Glutamatergic neuron (in vitro differentiated cells): Measurements from ENCODE around the gene CADM1. TPM values are rescaled to one million over a fixed set of nuclear protein-coding genes. Genes with fewer than 3 reads are reported as not detected.
A peak's percentile ranks its signal among the peaks of the same experiment; 100 is the strongest.

ENCODE experiments used
- DNase-seq: peaks from one replicate; pipeline ENCODE4 v3.0.0; 2022
- H3K27ac Mint-ChIP-seq: one replicate; pipeline ENCODE4 v1.8.0; 2020; ENCODE audit warnings: mild to moderate bottlenecking, mixed read lengths, inconsistent platforms; ENCODE audit not compliant: unreplicated experiment
- H3K27me3 Mint-ChIP-seq: one replicate; pipeline ENCODE4 v1.8.0; 2020; ENCODE audit warnings: mild to moderate bottlenecking, moderate library complexity, mixed read lengths, inconsistent platforms; ENCODE audit not compliant: unreplicated experiment
- H3K36me3 Mint-ChIP-seq: one replicate; pipeline ENCODE4 v1.8.0; 2020; ENCODE audit warnings: mild to moderate bottlenecking, mixed read lengths, inconsistent platforms; ENCODE audit not compliant: unreplicated experiment
- H3K4me1 Mint-ChIP-seq: one replicate; pipeline ENCODE4 v1.8.0; 2020; ENCODE audit warnings: mild to moderate bottlenecking, low read depth, mixed read lengths, inconsistent platforms; ENCODE audit not compliant: unreplicated experiment
- H3K4me3 Mint-ChIP-seq: one replicate; pipeline ENCODE4 v1.8.0; 2020; ENCODE audit warnings: mild to moderate bottlenecking, mixed read lengths, inconsistent platforms; ENCODE audit not compliant: unreplicated experiment
- H3K9me3 Mint-ChIP-seq: one replicate; pipeline ENCODE4 v1.8.0; 2020; ENCODE audit warnings: mild to moderate bottlenecking, moderate library complexity, mixed read lengths, inconsistent platforms; ENCODE audit not compliant: unreplicated experiment
- CTCF ChIP-seq: fragments of 200-600 bp; sonication (generic); IDR thresholded peaks from one replicate; pipeline ENCODE4 v1.5.0; 2021; ENCODE audit not compliant: partially characterized antibody, unreplicated experiment
- total RNA-seq: library from RNA; stranded (reverse); fragmentation: NEBNext Ultra II Directional; extraction: Animal tissue kit (Norgen Biotek cat#: 25700); gene quantifications from one replicate; pipeline ENCODE4 v1.2.1, GENCODE V29; 2021; ENCODE audit not compliant: unreplicated experiment

CADM1 gene
- total RNA-seq, 1 donor from 2014 or later = 1,339 TPM

- H3K4me3 Mint-ChIP-seq = peak overlapping the region; percentile 43
- peaks cover 4% of the 10 kb centered on the region for H3K27me3 Mint-ChIP-seq
- DNase-seq = no peak
Observed at GRCh38 chr11:115535781-115536180, 31.6 kb upstream of the CADM1 start.

DNA sequence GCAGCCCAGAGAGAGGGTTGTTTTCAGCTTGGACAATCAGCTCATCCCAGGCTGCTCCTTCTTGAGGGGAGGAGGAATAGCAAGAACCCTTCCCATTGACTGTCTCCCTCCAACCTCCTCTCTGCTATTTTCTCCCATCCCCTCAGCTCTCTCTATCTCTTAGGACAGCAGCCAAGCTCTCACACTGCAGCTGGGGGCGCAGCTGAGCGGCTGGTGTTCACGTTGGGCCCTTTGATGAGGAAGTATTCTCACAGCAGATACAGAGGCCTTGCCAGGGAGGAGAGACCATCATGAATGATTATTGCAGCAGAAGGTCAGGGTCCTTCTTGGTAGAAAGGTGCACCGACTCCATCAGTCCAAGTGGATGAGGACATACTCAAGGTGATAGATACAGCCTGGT lies 26.5 kb upstream of the CADM1 start:
- TF ChIP-seq CTCF = no peak
- H3K27ac Mint-ChIP-seq = no peak overlapping the region
- H3K4me3 Mint-ChIP-seq = no peak overlapping the region
- H3K27me3 Mint-ChIP-seq = peaks cover 4% of the 10 kb centered on the region
- no peaks in the 10 kb centered on the region for H3K36me3 Mint-ChIP-seq
- peaks cover 27% of the 10 kb centered on the region for H3K4me1 Mint-ChIP-seq
- peak; percentile 31 for DNase-seq
- H3K9me3 Mint-ChIP-seq = peaks cover 5% of the 10 kb centered on the region

More at GRCh38 chr11:115535781-115536180, 31.6 kb upstream of the CADM1 start:
- Mint-ChIP-seq H3K9me3 (peaks cover 3% of the 10 kb centered on the region), H3K36me3 (no peaks in the 10 kb centered on the region), H3K27ac (peak overlapping the region; percentile 60), H3K4me1 (peaks cover 17% of the 10 kb centered on the region)
- no peak for TF ChIP-seq CTCF

DNA sequence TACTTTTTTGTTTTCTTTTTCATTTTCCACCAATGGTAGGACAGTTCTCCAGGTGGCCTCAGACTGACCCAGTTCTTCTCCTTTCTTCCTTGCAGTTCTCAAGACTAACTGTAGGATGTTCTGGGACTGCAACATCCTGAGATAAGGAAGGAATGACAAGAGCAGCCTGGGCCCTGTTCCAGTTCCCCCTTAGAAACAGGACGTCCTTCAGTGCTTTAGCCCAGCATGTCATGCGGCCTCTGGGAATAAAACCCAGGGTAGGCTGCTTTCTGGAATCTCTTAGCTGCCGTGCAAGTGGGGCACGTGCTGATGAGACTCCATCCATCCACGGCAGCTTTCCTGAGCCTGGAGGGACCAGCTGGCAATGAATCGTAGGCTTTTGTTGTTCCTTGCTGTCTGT lies 24.0 kb upstream of the CADM1 start:
- peaks cover 40% of the 10 kb centered on the region for H3K4me1 Mint-ChIP-seq
- H3K9me3 Mint-ChIP-seq = peaks cover 3% of the 10 kb centered on the region
- H3K27me3 Mint-ChIP-seq = peaks cover 3% of the 10 kb centered on the region
- no peak overlapping the region for H3K4me3 Mint-ChIP-seq
- no peak for TF ChIP-seq CTCF
- no peak overlapping the region for H3K27ac Mint-ChIP-seq
- no peaks in the 10 kb centered on the region for H3K36me3 Mint-ChIP-seq
- DNase-seq = no peak

DNA sequence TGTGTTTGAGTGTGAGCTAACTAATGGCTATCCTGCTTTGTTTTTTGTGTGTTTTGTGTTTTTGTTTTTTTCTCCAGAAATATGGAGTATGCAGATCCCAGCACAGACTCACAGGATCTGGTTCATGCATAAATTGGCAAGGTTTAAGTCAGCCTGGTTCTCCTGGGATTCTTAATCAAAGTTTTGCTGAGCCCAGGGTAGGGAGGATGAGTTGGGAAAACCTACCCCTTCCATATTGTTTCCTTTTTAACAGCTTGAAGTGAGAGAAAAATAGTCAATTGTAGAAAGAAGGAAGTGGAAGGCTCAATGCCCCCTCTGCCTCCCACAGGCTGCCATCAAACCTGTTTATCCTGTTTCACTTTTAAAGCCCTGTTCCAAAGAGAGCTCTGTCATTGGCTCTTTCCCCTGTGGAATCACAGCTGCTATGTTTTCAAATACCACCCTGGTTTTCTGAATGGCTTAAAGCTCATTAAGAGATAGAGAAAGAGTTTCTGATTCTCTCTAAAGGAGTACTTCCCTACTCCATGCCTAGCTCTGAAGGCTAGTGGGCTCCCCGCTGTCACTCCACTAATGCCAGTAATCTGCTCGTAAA lies 23.4 kb upstream of the CADM1 start:
- peaks cover 3% of the 10 kb centered on the region for H3K27me3 Mint-ChIP-seq
- no peak overlapping the region for H3K4me3 Mint-ChIP-seq
- TF ChIP-seq CTCF = no peak
- no peaks in the 10 kb centered on the region for H3K36me3 Mint-ChIP-seq
- peaks cover 40% of the 10 kb centered on the region for H3K4me1 Mint-ChIP-seq
- DNase-seq = no peak
- peaks cover 3% of the 10 kb centered on the region for H3K9me3 Mint-ChIP-seq
- no peak overlapping the region for H3K27ac Mint-ChIP-seq

DNA sequence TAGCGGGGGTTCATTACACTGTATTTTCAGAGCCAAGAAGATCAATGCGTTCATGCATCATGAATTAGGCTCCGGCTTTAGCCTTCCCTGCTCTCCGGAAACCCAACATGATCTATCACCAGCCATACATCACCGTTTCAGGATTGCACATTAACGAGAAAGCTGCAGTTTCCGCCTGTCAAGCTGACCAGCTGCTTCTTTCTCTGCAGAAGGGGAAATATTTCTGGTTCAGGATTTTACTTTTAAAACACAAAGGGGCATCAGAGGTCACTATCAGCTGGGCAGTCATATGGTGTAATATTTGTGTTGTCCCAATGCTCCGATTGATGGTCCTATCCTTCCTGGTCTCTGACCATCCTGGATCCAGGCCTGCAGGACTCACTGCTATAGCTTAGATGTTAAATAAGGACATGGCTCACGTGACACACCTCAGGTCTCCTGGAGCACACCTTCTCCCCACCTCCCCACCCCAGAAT lies 21.4 kb upstream of the CADM1 start:
- no peaks in the 10 kb centered on the region for H3K36me3 Mint-ChIP-seq
- DNase-seq = no peak
- peaks cover 6% of the 10 kb centered on the region for H3K9me3 Mint-ChIP-seq
- peaks cover 42% of the 10 kb centered on the region for H3K4me1 Mint-ChIP-seq
- no peaks in the 10 kb centered on the region for H3K27me3 Mint-ChIP-seq
- no peak for TF ChIP-seq CTCF
- peak overlapping the region; percentile 20 for H3K27ac Mint-ChIP-seq
- no peak overlapping the region for H3K4me3 Mint-ChIP-seq
